T-helper 2 cell treated with Interferon-gamma antibody and Interleukin-4, amounts not matched to agents 5 μg/mL and 100 μg/mL, for 36 hours (primary cell): Measurements from ENCODE around the gene LDAF1.
"Not testable (repeated sequence)": the region's sequence is repeated elsewhere in the genome, so short reads cannot be mapped to it uniquely, and the experiment has no call there.

ENCODE experiments used
- DNase-seq: peaks from one replicate; pipeline ENCODE4 v3.0.0; 2021; ENCODE audit warnings: low spot score
- H3K27ac Mint-ChIP-seq: one replicate; pipeline ENCODE4 v1.8.0; 2021; ENCODE audit warnings: mild to moderate bottlenecking, mixed read lengths
- H3K27me3 Mint-ChIP-seq: one replicate; pipeline ENCODE4 v1.8.0; 2021; ENCODE audit warnings: low read depth, mixed read lengths
- H3K36me3 Mint-ChIP-seq: one replicate; pipeline ENCODE4 v1.8.0; 2021; ENCODE audit warnings: low read depth, mixed read lengths
- H3K4me1 Mint-ChIP-seq: one replicate; pipeline ENCODE4 v1.8.0; 2021; ENCODE audit warnings: low read depth, mixed read lengths
- H3K4me3 Mint-ChIP-seq: one replicate; pipeline ENCODE4 v1.8.0; 2022; ENCODE audit warnings: mild to moderate bottlenecking, moderate library complexity, mixed read lengths
- H3K9me3 Mint-ChIP-seq: one replicate; pipeline ENCODE4 v1.8.0; 2021; ENCODE audit warnings: mixed read lengths

The LDAF1 gene

DNA sequence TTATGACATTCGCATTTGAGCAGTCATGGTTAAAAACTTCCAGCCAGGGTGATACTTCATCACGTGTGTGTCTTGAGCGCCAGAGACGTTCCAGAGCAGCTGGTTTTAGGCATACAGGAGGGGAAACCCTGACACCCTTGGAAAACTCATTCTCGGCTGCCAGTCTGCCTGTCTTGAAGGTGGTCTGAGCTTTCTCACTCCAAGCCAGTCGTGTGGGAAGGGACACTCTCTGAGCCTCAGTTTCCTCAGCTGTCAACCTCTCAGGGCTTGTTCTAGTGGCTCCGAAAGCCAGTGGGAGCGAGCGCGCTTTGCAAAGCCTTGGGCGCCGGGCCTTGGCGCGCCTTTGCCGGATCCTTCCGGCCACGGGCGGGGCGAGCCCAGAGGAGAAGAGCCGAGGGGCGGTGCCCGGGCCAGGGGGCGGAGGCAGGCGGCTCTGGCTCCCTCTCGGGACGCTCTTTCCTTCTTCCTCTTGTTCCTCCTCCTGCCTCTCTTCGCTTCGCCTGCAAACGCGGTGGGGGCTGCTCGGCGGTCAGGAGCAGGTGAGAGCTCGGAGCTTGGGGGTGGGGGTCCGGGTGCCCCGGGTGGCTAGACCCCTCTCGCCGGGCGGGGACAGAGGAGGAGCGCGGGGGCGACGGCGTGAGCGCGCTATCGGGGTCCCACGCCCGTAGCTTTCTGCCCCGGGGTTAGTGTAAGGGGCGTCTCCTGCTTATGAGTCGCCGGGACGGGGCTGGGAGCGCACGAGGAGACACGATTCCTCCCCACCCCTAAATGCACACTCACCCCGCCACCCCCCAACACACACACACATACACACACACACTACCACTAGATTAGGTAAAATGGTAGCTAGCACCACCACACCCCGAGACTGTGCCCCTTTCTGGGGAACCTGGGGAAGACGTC, at the start of gene LDAF1:
Gene LDAF1 (plus strand): TSS at position 467 of the 903 bp plus-strand sequence. CDS start 2,509 bp downstream, outside the sequence.
- no peaks in the 10 kb centered on the region for H3K27me3 Mint-ChIP-seq
- peak within 1 kb of the TSS; percentile 72 for H3K27ac Mint-ChIP-seq
- H3K4me1 Mint-ChIP-seq: peaks cover 19% of the 10 kb centered on the region
- no peaks in the 10 kb centered on the region for H3K9me3 Mint-ChIP-seq
- peak within 1 kb of the TSS; percentile 95 for H3K4me3 Mint-ChIP-seq
- peak; percentile 80 for DNase-seq
- peaks cover 8% of the 10 kb centered on the region for H3K36me3 Mint-ChIP-seq

GRCh38 chr16:21115551-21115950, 42.9 kb upstream of the LDAF1 start:
- not testable (repeated sequence) for H3K27ac Mint-ChIP-seq, H3K27me3 Mint-ChIP-seq, DNase-seq, H3K4me1 Mint-ChIP-seq, H3K4me3 Mint-ChIP-seq, H3K36me3 Mint-ChIP-seq
- H3K9me3 Mint-ChIP-seq: peaks cover 12% of the 10 kb centered on the region

DNA sequence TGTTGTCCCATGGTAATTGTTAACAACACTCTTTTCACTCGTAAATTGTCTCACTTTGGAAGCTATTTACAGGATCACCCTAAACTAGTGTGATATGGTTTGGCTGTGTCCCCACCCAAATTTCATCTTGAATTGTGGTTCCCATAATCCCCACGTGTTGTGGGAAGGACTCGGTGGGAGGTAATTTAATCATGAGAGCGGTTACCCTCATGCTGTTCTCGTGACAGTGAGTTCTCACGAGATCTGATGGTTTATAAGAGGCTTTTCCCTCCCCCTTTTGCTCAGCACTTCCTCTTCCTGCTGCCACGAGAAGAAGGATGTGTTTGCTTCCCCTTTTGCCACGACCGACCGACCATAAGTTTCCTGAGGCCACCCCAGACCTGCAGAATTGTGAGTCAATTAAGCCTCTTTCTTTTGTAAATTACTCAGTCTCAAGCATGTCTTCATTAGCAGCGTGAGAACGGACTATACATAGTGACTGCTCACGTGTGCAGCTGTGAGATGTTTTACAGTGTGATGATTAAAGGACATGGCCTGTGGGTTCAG, 42.3 kb upstream of the LDAF1 start:
- H3K4me1 Mint-ChIP-seq: peaks cover 2% of the 10 kb centered on the region
- peak overlapping the region; percentile 32 for H3K27ac Mint-ChIP-seq

GRCh38 chr16:21117567-21117966, 40.9 kb upstream of the LDAF1 start:
- peaks cover 12% of the 10 kb centered on the region for H3K9me3 Mint-ChIP-seq
- peaks cover 2% of the 10 kb centered on the region for H3K4me1 Mint-ChIP-seq
- H3K27me3 Mint-ChIP-seq: no peaks in the 10 kb centered on the region
- H3K27ac Mint-ChIP-seq: no peak overlapping the region
- peaks cover 3% of the 10 kb centered on the region for H3K36me3 Mint-ChIP-seq
- H3K4me3 Mint-ChIP-seq: no peak overlapping the region
- DNase-seq: no peak

More for the DNA sequence above, 42.3 kb upstream of the LDAF1 start:
- Mint-ChIP-seq H3K9me3 (peaks cover 12% of the 10 kb centered on the region), H3K4me3 (peak overlapping the region; percentile 66), H3K36me3 (peaks cover 3% of the 10 kb centered on the region), H3K27me3 (no peaks in the 10 kb centered on the region)
- no peak for DNase-seq

DNA sequence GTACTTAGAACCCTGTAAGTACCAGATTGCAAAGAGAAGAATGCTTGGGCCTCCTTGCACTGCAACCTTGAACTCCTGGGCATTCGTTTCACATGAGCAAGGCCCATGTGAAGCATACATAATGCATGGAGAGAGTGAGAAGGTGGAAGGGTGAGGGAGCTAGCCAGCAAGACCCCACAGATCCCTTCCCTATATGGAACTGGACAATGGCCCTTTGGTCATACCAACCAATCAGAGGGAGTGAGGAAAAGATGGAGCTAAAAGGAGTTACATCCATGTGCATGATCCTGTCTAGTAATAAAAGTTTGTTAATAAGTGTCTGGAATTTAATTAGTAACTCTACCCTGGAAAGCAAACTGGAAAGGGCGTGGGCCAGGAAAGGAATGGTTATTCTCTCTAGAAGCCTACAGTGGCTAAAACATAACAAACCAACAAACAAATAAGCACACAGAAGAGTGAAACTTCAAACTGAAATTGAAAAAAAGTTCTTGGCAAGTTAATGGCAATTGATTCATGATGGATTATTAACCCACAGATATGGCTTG, 37.4 kb upstream of the LDAF1 start:
- Mint-ChIP-seq H3K27ac (no peak overlapping the region), H3K4me1 (peaks cover 2% of the 10 kb centered on the region), H3K9me3 (peaks cover 12% of the 10 kb centered on the region), H3K4me3 (no peak overlapping the region), H3K27me3 (peaks cover 4% of the 10 kb centered on the region), H3K36me3 (peaks cover 3% of the 10 kb centered on the region)
- no peak for DNase-seq

GRCh38 chr16:21125191-21125590, 33.3 kb upstream of the LDAF1 start:
- Mint-ChIP-seq H3K4me3 (no peak overlapping the region), H3K27me3 (peaks cover 4% of the 10 kb centered on the region), H3K27ac (no peak overlapping the region), H3K9me3 (no peaks in the 10 kb centered on the region), H3K36me3 (no peaks in the 10 kb centered on the region), H3K4me1 (no peaks in the 10 kb centered on the region)
- DNase-seq: no peak

- Mint-ChIP-seq H3K36me3 (no peaks in the 10 kb centered on the region), H3K9me3 (no peaks in the 10 kb centered on the region), H3K4me3 (no peak overlapping the region), H3K27ac (no peak overlapping the region), H3K27me3 (peaks cover 7% of the 10 kb centered on the region), H3K4me1 (no peaks in the 10 kb centered on the region)
- no peak for DNase-seq
Measured at GRCh38 chr16:21126518-21126917, 32.0 kb upstream of the LDAF1 start.

GRCh38 chr16:21128991-21129390, 29.5 kb upstream of the LDAF1 start:
- Mint-ChIP-seq H3K4me3 (no peak overlapping the region), H3K4me1 (no peaks in the 10 kb centered on the region), H3K9me3 (no peaks in the 10 kb centered on the region), H3K27me3 (peaks cover 6% of the 10 kb centered on the region), H3K36me3 (no peaks in the 10 kb centered on the region), H3K27ac (no peak overlapping the region)
- no peak for DNase-seq

GRCh38 chr16:21130811-21131210, 27.7 kb upstream of the LDAF1 start:
- no peak for DNase-seq

DNA sequence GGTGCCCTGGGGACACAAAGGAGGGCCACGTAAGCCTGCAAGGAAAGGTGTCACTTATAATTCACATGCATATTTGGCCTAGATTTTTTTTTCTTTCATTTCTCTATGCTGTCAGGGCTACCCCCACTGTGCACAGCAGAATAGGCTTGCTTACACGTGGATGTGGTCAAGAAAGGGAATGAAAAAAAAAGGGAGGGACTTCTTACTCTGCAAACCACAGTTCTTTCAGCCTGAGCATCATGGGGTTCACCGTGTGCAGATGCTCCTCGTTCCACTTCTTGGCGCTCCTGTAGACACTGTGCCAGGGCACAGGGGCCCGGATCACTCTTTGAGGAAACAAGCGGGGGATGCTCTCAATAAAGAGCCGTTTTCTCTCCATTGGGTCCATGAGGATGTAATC, 24.4 kb upstream of the LDAF1 start:
- Mint-ChIP-seq H3K27ac (no peak overlapping the region), H3K27me3 (peaks cover 4% of the 10 kb centered on the region), H3K4me1 (no peaks in the 10 kb centered on the region), H3K9me3 (no peaks in the 10 kb centered on the region), H3K4me3 (no peak overlapping the region), H3K36me3 (no peaks in the 10 kb centered on the region)
- DNase-seq: no peak

More at GRCh38 chr16:21130811-21131210, 27.7 kb upstream of the LDAF1 start:
- peaks cover 4% of the 10 kb centered on the region for H3K27me3 Mint-ChIP-seq
- H3K4me3 Mint-ChIP-seq: no peak overlapping the region
- no peaks in the 10 kb centered on the region for H3K4me1 Mint-ChIP-seq
- no peak overlapping the region for H3K27ac Mint-ChIP-seq
- H3K36me3 Mint-ChIP-seq: no peaks in the 10 kb centered on the region
- H3K9me3 Mint-ChIP-seq: no peaks in the 10 kb centered on the region

- no peak overlapping the region for H3K4me3 Mint-ChIP-seq
- H3K9me3 Mint-ChIP-seq: no peaks in the 10 kb centered on the region
- H3K27me3 Mint-ChIP-seq: peaks cover 14% of the 10 kb centered on the region
- no peak for DNase-seq
- no peak overlapping the region for H3K27ac Mint-ChIP-seq
- no peaks in the 10 kb centered on the region for H3K4me1 Mint-ChIP-seq
- no peaks in the 10 kb centered on the region for H3K36me3 Mint-ChIP-seq
Measured at GRCh38 chr16:21145738-21146137, 12.7 kb upstream of the LDAF1 start.

- no peak for DNase-seq
- Mint-ChIP-seq H3K27ac (no peak within 1 kb of the TSS), H3K4me1 (no peaks in the 10 kb centered on the region), H3K27me3 (peaks cover 12% of the 10 kb centered on the region), H3K9me3 (no peaks in the 10 kb centered on the region), H3K36me3 (no peaks in the 10 kb centered on the region), H3K4me3 (no peak within 1 kb of the TSS)
Measured at GRCh38 chr16:21150375-21151001, 8.0 kb upstream of the LDAF1 start, which contains the start of gene DNAH3. DNAH3 (minus strand) TSS chr16:21150846; CDS start chr16:21150319, 527 bp downstream.

DNA sequence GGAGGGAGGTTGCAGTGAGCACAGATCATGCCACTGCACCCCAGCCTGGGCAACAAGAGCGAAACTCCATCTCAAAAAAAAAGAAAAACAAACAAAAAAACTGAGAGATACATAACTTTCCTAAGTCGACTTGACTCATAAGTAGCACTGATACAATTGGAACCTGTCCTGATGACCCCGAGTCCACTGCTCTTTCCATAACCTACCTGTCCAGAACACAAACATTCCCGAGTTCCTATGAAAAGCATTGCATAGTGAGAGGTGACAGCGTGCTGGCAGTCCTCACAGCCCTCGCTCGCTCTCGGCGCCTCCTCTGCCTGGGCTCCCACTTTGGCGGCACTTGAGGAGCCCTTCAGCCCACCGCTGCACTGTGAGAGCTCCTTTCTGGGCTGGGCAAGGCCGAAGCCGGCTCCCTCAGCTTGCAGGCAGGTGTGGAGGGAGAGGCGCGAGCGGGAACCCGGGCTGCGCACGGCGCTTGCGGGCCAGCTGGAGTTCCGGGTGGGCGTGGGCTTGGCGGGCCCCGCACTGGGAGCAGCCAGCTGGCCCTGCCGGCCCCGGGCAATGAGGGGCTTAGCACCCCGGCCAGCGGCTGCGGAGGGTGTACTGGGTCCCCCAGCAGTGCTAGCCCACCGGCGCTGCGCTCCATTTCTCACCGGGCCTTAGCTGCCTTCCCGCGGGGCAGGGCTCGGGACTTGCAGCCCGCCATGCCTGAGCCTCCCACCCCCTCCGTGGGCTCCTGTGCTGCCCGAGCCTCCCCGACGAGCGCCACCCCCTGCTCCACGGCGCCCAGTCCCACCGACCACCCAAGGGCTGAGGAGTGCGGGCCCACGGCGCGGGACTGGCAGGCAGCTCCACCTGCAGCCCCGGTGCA, 6.1 kb upstream of the LDAF1 start:
- H3K4me1 Mint-ChIP-seq, H3K36me3 Mint-ChIP-seq, H3K27ac Mint-ChIP-seq, H3K9me3 Mint-ChIP-seq, DNase-seq, H3K4me3 Mint-ChIP-seq: not testable (repeated sequence)
- peaks cover 12% of the 10 kb centered on the region for H3K27me3 Mint-ChIP-seq
